ENCODE measurements around the gene EXOSC1. TPM values are rescaled to one million over a fixed set of nuclear protein-coding genes. Genes with fewer than 3 reads are reported as not detected.

EXOSC1 gene
- total and polyA plus RNA-seq, 2 of the 13 experiments (the other 11 are each of a cell fraction or from before 2014, with no cell fraction given): 36.3 to 39.9 TPM

DNA sequence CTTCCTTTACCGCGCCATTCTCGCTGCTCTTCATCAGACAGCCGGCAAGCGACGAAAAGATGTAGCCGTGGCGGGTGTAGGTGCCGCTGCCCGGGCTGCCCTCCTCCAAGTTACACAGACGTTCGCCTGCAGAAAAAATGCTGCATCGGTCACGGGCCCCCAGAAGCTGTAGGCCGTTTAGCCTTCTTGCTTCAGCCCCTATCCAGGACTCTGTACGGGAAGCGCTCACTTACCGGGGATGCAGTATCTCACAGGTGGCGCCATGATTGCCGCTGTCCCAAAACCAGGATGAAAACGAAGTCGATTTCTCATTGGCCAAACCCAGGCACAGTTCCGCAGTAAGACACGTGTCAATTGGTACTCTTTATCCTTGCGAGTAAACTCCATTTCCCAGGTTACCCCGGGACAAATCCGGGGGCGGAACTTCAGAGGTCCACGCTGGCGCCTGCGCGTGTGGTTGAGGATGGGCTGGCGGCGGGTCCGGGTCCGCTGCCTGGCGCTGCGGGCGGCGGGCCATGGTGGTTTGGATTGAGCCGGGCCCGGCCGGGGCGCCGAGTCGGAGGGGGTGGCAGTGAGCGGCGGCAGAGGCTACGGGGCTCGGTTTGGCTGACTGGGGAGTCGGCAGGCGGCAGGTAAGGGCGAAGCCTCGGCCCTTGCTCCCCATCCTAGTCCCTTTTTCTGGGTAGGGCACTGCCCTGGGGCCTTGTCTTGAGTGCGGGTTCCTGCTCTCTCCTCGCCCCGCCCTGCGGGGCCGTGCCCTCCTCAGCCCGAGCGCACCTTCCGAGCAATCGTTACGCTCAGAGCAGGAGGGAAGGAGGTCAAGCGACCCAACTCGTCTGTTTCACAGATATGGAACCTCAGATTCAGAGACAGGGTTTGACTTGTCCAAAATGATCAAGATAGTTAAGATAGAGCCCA, at the start of gene EXOSC1, which contains the start of gene ZDHHC16 (continued):
- TF ChIP-seq WIZ (CRISPR knock-in tag; IDR thresholded peaks at IDR 0.05): no peak
- TF ChIP-seq, protein P1, sequence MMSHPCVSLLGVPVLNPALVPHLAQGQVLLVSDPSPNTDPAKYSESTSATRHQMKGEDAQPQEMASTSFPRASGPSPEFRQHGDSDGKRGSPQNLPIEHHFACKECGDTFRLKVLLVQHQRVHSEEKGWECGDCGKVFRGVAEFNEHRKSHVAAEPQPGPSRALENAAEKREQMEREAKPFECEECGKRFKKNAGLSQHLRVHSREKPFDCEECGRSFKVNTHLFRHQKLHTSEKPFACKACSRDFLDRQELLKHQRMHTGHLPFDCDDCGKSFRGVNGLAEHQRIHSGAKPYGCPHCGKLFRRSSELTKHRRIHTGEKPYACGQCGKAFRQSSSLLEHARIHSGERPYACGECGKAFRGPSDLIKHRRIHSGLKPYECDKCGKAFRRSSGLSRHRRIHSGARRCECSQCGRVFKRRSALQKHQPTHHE (CRISPR knock-in tag; IDR thresholded peaks at IDR 0.05; ENCODE audit: borderline replicate concordance): 0 out of 2 replicates have a peak, but pooled peaks have one; percentile 47
- no peak for TF ChIP-seq U2AF2 (IDR thresholded peaks at IDR 0.05; ENCODE audit: low read depth, low read length)
- no peak for TF ChIP-seq MBNL3 (CRISPR knock-in tag; conservative IDR thresholded peaks at IDR 0.05)
- no peak for TF ChIP-seq ZNF841 (CRISPR knock-in tag; IDR thresholded peaks at IDR 0.05; ENCODE audit: borderline replicate concordance)
- TF ChIP-seq RNF2 (conservative IDR thresholded peaks at IDR 0.05; ENCODE audit: low read depth): 0 out of 2 replicates have a peak, but pooled peaks have one; percentile 28
- TF ChIP-seq ERF (CRISPR knock-in tag; IDR thresholded peaks at IDR 0.05): no peak
- TF ChIP-seq, protein P2, sequence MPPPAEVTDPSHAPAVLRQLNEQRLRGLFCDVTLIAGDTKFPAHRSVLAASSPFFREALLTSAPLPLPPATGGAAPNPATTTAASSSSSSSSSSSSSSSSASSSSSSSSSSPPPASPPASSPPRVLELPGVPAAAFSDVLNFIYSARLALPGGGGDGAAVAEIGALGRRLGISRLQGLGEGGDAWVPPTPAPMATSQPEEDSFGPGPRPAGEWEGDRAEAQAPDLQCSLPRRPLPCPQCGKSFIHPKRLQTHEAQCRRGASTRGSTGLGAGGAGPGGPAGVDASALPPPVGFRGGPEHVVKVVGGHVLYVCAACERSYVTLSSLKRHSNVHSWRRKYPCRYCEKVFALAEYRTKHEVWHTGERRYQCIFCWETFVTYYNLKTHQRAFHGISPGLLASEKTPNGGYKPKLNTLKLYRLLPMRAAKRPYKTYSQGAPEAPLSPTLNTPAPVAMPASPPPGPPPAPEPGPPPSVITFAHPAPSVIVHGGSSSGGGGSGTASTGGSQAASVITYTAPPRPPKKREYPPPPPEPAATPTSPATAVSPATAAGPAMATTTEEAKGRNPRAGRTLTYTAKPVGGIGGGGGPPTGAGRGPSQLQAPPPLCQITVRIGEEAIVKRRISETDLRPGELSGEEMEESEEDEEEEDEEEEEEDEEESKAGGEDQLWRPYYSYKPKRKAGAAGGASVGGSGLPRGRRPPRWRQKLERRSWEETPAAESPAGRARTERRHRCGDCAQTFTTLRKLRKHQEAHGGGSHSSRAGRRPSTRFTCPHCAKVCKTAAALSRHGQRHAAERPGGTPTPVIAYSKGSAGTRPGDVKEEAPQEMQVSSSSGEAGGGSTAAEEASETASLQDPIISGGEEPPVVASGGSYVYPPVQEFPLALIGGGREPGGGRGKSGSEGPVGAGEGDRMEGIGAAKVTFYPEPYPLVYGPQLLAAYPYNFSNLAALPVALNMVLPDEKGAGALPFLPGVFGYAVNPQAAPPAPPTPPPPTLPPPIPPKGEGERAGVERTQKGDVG (CRISPR knock-in tag; IDR thresholded peaks at IDR 0.05; ENCODE audit: borderline replicate concordance): no peak
- TF ChIP-seq FOXM1 (CRISPR knock-in tag; IDR thresholded peaks at IDR 0.05): no peak
- TF ChIP-seq, protein P3, sequence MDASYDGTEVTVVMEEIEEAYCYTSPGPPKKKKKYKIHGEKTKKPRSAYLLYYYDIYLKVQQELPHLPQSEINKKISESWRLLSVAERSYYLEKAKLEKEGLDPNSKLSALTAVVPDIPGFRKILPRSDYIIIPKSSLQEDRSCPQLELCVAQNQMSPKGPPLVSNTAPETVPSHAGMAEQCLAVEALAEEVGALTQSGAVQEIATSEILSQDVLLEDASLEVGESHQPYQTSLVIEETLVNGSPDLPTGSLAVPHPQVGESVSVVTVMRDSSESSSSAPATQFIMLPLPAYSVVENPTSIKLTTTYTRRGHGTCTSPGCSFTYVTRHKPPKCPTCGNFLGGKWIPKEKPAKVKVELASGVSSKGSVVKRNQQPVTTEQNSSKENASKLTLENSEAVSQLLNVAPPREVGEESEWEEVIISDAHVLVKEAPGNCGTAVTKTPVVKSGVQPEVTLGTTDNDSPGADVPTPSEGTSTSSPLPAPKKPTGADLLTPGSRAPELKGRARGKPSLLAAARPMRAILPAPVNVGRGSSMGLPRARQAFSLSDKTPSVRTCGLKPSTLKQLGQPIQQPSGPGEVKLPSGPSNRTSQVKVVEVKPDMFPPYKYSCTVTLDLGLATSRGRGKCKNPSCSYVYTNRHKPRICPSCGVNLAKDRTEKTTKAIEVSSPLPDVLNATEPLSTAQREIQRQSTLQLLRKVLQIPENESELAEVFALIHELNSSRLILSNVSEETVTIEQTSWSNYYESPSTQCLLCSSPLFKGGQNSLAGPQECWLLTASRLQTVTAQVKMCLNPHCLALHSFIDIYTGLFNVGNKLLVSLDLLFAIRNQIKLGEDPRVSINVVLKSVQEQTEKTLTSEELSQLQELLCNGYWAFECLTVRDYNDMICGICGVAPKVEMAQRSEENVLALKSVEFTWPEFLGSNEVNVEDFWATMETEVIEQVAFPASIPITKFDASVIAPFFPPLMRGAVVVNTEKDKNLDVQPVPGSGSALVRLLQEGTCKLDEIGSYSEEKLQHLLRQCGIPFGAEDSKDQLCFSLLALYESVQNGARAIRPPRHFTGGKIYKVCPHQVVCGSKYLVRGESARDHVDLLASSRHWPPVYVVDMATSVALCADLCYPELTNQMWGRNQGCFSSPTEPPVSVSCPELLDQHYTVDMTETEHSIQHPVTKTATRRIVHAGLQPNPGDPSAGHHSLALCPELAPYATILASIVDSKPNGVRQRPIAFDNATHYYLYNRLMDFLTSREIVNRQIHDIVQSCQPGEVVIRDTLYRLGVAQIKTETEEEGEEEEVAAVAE (CRISPR knock-in tag; IDR thresholded peaks at IDR 0.05; ENCODE audit: borderline replicate concordance): peak; percentile 100
- TF ChIP-seq DMAP1 (CRISPR knock-in tag; IDR thresholded peaks at IDR 0.05): peak; percentile 65; the same call in 1 of the 2 replicates
- TF ChIP-seq ZEB1 (IDR thresholded peaks at IDR 0.05; ENCODE audit: insufficient replicate concordance, low read depth): no peak
- TF ChIP-seq MATR3 (CRISPR knock-in tag; IDR thresholded peaks at IDR 0.05): no peak
- TF ChIP-seq AKAP8 (CRISPR knock-in tag; IDR thresholded peaks at IDR 0.05): no peak

All from HepG2 (cell line).